Ectodermal cell (in vitro differentiated cells): Measurements from ENCODE around the gene LST1.
A peak's percentile ranks its signal among the peaks of the same experiment; 100 is the strongest.
"Not testable (repeated sequence)": the region's sequence is repeated elsewhere in the genome, so short reads cannot be mapped to it uniquely, and the experiment has no call there.

Experiments
- H3K27ac ChIP-seq: 2 replicates; pipeline ENCODE4 v1.7.0; 2013; ENCODE audit warnings: mild to moderate bottlenecking, low read depth, low read length; ENCODE audit not compliant: insufficient read depth, poor library complexity, severe bottlenecking
- H3K27me3 ChIP-seq: 2 replicates; pipeline ENCODE4 v1.7.0; 2013; ENCODE audit warnings: mild to moderate bottlenecking, low read length; ENCODE audit not compliant: insufficient read depth, control insufficient read depth, poor library complexity, severe bottlenecking
- H3K36me3 ChIP-seq: one replicate; pipeline ENCODE4 v1.7.0; 2013; ENCODE audit warnings: low read length; ENCODE audit not compliant: control insufficient read depth, insufficient read depth
- H3K4me1 ChIP-seq: one replicate; pipeline ENCODE4 v1.7.0; 2013; ENCODE audit warnings: low read length; ENCODE audit not compliant: control insufficient read depth, insufficient read depth
- H3K4me3 ChIP-seq: 2 replicates; pipeline ENCODE4 v1.7.0; 2013; ENCODE audit warnings: low read depth, low read length, control low read depth; ENCODE audit not compliant: insufficient read depth
- H3K9me3 ChIP-seq: 2 replicates; pipeline ENCODE4 v1.7.0; 2013; ENCODE audit warnings: mild to moderate bottlenecking, low read length, moderate library complexity; ENCODE audit not compliant: control insufficient read depth
- WGBS, 2 experiments: methylation state at CpG; one replicate each; pipeline ENCODE4 v1.1.7; 2013; ENCODE audit warnings: missing lambda C conversion rate in 2 of 2; 5-methylcytosine and 5-hydroxymethylcytosine counted together

The LST1 gene

DNA sequence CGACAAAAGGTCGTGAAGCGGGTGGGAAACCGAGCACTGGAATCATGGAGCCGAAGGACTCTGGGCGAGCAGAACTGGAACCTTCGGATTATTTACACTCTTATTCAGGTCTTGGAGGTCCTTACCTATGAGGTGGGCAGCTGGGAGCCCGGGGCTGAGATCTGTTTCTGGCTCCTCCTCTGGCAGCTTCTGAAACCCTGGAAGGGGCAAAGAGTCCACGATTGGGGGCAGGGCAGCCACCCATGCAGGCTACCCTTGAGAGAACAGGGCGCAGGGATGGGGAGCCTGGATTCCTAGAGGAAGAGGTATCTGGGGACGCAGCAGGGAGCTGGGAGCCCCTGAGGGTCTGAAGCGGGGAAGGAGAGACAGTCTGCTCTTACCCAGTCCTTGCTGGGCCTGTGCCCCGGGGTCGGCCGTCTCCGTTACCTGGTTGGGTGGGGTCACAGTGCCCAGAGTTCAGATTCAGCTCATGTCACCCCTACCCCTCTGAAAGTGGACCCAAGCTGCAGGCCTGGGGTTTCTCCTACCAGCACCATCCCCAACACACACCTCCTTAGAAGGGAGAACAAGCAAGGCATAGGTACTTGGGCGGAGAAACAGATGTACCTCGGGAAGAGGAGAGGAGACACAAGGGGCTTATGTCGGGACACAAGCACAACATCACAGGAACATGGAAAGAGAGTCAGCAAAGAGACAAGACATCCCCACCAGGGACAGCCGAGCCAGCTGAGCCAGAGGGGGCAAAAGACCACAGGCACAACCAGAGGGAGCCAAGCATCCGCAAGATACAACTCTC lies 4.4 kb upstream of the LST1 start:
- H3K9me3 ChIP-seq: no peaks in the 10 kb centered on the region
- H3K4me1 ChIP-seq: peaks cover 6% of the 10 kb centered on the region
- peak overlapping the region; percentile 71 for H3K4me3 ChIP-seq
- WGBS, 2 experiments: 32 to 33% methylated on average over 21 of the region's 21 CpGs
- no peak overlapping the region for H3K27ac ChIP-seq
- no peaks in the 10 kb centered on the region for H3K36me3 ChIP-seq
- peaks cover 21% of the 10 kb centered on the region for H3K27me3 ChIP-seq

DNA sequence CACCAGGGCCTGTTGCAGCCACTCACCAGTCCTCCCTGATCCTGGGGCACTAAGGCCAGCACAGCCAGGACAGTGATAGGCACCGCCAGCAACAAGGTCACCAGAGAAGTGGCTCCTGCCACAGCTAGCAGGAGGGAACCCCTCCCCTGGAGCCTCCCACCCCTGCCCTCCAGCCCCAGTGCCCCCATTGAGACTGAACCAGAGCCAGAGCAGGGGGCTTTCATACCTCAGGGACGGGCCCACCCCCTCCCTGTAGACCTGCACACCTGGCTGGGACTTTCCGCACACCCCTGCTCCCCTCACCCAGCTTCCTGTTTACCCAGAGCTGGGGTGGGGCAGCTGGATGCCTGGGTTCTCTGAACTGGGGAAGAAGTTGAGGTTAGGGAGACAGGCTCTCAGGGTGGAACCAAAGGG lies 3.8 kb upstream of the LST1 start, which contains the start of gene LTB:
Gene LTB (minus strand): TSS at position 195 of the 414 bp plus-strand sequence. CDS start 7 bp downstream, at position 188.
- WGBS, 2 experiments: 86 to 91% methylated on average over 3 of the region's 3 CpGs
- no peak within 1 kb of the TSS for H3K27ac ChIP-seq
- peak within 1 kb of the TSS; percentile 71 for H3K4me3 ChIP-seq
- no peaks in the 10 kb centered on the region for H3K9me3 ChIP-seq
- peaks cover 6% of the 10 kb centered on the region for H3K4me1 ChIP-seq
- H3K36me3 ChIP-seq: no peaks in the 10 kb centered on the region
- peaks cover 21% of the 10 kb centered on the region for H3K27me3 ChIP-seq

DNA sequence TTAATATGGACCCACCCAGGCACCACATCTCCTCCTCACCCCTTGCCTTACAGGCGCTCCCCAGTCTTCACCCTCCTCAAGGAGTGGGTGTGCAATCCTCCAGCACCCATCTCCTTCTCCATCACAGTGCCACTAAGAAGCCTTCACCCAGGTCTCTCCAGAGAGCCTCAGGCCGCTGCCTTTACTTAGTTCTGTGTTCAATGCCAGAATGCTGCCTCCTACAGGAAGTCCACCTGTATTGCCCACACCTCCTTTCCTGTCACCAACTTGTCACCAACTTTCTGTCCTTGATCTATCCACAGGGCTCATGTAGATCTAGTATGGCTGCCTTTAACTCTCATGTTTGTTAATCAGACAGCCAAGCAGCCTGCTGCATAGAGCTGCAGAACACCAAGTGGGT lies 586 bp upstream of the LST1 start:
- H3K27ac ChIP-seq: no peak overlapping the region
- H3K27me3 ChIP-seq: peaks cover 17% of the 10 kb centered on the region
- WGBS, 2 experiments: 64 to 72% methylated on average over 2 of the region's 2 CpGs
- H3K4me3 ChIP-seq: no peak overlapping the region
- no peaks in the 10 kb centered on the region for H3K36me3 ChIP-seq
- H3K4me1 ChIP-seq: peaks cover 2% of the 10 kb centered on the region
- H3K9me3 ChIP-seq: no peaks in the 10 kb centered on the region

DNA sequence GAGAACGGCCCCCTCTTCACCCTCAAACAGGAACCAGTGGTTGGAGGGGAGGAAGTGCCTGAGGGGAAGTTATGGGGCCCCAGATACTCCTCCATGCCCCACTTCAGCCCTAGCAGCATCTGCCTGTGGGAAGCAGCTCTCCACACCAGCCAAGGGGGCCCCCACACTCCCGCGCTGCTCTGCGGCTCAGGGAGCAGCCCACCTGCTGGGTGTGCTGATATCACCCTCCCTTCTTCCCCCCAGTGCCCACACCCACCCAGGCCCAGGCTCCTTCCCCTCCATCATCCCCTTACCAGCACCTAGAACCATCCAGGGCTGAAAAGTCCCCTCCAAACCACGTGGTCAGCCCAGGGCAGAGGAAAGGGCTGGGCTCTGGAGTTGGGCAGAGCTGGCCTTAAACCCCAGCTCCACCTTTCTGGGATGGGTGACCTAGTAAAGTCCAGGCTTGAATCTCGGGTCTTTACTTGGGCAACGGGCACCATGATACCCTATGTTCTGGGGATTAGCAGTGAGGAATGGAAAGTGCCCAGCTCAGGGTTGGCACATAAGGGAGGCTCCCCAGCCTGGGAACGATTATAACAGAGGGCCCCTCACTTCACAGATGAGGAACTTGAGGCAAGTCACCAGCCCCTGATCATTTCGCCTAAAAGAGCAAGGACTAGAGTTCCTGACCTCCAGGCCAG lies 663 bp downstream of the LST1 start:
- 80 to 84% methylated on average over 9 of the region's 9 CpGs for WGBS, 2 experiments
- Histone ChIP-seq H3K9me3 (no peaks in the 10 kb centered on the region), H3K27me3 (peaks cover 8% of the 10 kb centered on the region), H3K4me1 (no peaks in the 10 kb centered on the region), H3K4me3 (no peak overlapping the region), H3K36me3 (no peaks in the 10 kb centered on the region), H3K27ac (no peak overlapping the region)

DNA sequence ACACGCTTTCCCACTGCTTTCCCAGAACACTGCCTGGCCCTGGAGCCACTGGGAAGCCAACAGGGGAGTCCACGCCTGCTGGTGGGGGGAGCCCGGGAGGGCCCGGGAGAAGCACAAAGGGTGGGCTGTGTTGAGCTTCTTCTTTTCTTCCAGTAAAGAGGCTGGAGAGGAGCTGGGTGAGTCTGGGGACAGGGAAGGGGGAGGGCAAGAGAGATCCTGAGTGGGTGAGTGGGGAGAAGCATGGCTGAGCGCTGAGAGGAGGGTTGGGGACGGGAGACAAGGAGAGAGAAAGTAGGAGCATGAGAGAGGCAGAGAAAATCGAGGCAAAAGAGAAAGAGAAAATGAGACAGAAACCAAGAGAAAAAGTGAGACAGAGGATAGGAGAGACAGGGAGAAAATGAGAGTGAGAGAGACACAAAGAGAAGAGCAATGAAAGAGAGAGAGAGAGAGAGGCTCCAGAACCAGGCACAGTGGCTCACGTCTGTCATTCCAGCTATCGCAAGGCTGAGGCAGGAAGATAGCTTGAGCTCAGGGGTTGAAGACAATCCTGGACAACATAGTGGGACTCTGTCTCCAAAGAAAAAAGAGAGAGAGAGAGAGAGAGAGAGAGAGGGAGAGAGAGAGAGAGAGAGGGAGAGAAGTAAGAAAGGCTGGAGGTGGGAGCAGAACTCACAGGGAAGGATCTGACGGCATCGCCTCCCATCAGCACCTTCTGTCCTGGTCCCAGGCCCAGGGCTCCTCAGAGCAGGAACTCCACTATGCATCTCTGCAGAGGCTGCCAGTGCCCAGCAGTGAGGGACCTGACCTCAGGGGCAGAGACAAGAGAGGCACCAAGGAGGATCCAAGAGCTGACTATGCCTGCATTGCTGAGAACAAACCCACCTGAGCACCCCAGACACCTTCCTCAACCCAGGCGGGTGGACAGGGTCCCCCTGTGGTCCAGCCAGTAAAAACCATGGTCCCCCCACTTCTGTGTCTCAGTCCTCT lies 2.0 kb downstream of the LST1 start:
- no peaks in the 10 kb centered on the region for H3K27me3 ChIP-seq
- WGBS, 2 experiments: 82 to 85% methylated on average over 11 to 12 of the region's 12 CpGs
- H3K4me1 ChIP-seq: no peaks in the 10 kb centered on the region
- no peak overlapping the region for H3K4me3 ChIP-seq
- H3K36me3 ChIP-seq: no peaks in the 10 kb centered on the region
- no peaks in the 10 kb centered on the region for H3K9me3 ChIP-seq
- no peak overlapping the region for H3K27ac ChIP-seq

DNA sequence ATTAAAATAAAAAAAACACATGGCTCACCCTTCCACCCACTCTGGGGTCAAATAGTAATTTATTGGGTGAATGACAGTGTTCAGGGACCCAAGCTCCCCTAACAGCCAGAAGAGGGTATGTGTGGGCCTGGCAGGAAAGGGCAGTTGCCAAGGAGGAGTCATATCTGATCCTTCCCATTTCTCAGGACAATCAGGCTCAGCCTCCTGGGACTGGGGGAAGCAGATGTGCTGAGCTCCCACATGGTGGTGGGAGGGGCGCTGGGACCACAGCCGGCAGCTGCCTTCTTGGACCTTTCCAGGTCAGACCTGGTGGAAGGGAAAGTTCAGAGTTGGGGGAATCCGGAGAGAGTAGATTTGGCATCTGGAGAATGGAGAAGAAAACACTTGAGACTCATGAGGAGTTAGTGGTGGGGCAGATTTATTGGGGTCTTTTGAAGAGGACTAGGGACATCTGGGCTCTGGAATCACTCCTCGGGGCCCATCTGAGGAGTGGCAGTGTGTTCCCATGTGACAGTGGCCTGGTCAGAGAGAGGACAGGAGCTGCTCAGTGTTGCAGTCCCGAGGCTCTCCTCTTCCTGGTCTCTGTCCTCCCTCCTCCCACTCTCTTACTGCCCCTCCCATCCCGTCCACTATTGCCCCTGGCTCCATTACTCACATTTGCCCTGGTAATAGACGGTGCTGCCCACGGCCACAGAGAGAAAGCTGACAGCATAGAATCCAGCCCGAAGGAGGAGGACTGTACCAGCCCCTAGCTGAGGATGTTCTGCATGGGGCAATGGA lies 3.0 kb downstream of the LST1 start:
- H3K4me3 ChIP-seq: no peak overlapping the region
- no peaks in the 10 kb centered on the region for H3K27me3 ChIP-seq
- WGBS, 2 experiments: 80 to 81% methylated on average over 9 of the region's 9 CpGs

DNA sequence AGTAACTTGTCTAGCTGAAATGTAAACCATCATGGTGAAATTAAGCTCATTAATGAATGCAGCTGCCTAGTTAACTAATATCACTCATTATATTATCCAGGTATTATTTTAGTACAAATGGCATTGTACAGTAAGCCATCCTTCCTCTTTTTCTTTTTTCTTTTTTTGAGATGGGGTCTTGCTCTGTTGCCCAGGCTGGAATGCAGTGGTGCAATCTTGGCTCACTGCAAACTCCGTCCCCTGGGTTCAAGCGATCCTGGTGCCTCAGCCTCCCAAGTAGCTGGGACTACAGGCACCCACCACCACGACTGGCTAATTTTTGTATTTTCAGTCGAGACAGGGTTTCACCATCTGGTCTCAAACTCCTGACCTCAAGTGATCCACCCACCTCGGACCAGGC lies 4.6 kb downstream of the LST1 start:
- H3K27me3 ChIP-seq, H3K36me3 ChIP-seq, H3K4me3 ChIP-seq, H3K9me3 ChIP-seq, H3K27ac ChIP-seq, H3K4me1 ChIP-seq: not testable (repeated sequence)
- WGBS, 2 experiments: 91% methylated on average over 5 of the region's 5 CpGs

More for the DNA sequence above, 3.0 kb downstream of the LST1 start:
- H3K9me3 ChIP-seq: no peaks in the 10 kb centered on the region
- no peaks in the 10 kb centered on the region for H3K36me3 ChIP-seq
- H3K27ac ChIP-seq: no peak overlapping the region
- H3K4me1 ChIP-seq: no peaks in the 10 kb centered on the region

DNA sequence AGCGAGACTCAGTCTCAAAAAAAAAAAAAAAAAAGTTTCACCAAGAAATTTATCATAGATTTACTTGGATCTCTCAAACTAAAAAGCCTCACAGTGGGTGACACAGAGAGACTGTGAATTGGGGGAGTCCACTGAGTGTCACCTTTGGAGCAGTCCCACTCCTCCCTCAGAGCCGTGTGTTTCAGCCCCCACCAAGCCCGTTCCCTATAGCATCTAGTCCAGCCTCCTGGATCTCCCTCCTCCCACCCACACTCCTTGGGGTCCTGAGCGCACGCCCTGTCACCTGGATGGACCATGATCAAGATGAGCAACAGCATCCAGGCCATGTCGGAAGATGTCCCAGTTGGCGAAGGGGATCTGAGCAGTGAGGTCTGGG lies 6.3 kb downstream of the LST1 start:
- 95 to 96% methylated on average over 7 of the region's 7 CpGs for WGBS, 2 experiments
- Histone ChIP-seq H3K4me3 (no peak overlapping the region), H3K4me1 (no peaks in the 10 kb centered on the region), H3K27me3 (no peaks in the 10 kb centered on the region), H3K36me3 (no peaks in the 10 kb centered on the region), H3K9me3 (no peaks in the 10 kb centered on the region), H3K27ac (no peak overlapping the region)

DNA sequence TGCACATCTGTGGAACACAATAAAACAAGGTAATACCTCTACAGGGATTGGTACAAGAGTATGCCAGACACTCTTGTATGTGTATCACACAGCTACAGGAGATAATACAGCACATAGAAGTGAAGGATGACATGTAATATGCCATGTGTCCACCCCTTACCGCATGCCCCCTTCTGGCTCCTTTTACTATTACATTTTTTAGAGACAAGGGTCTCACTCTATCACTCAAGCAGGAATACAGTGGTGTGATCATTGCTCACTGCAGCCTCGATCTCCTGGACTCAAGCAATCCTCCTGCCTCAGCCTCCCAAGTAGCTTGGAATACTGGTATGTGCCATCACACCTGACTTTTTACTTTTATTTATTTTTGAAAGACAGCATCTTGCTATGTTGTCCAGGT lies 10.9 kb downstream of the LST1 start:
- Histone ChIP-seq H3K27ac (no peak overlapping the region), H3K4me3 (no peak overlapping the region), H3K27me3 (no peaks in the 10 kb centered on the region), H3K36me3 (no peaks in the 10 kb centered on the region), H3K9me3 (no peaks in the 10 kb centered on the region), H3K4me1 (no peaks in the 10 kb centered on the region)
- 41 to 49% methylated on average over 2 of the region's 2 CpGs for WGBS, 2 experiments
